Left renal cortex interstitium (tissue), 4 donors: ENCODE results near the gene CAMTA1. TPM values are rescaled to one million over a fixed set of nuclear protein-coding genes. Genes with fewer than 3 reads are reported as not detected.

Experiments
- DNase-seq, 4 donors: peaks; one replicate each; pipeline ENCODE4 v3.0.0-alpha.2; 2013; ENCODE audit warnings: low read depth in 4 of 4, low spot score in 2 of 4, missing footprints in 1 of 4
- polyA plus RNA-seq, 4 donors: library from polyadenylated mRNA; unstranded; fragments of 120-200 nt; gene quantifications; one replicate each; pipeline ENCODE4 v1.2.1, GENCODE V29; 2013; ENCODE audit not compliant: insufficient read length in 4 of 4

CAMTA1 gene
- polyA plus RNA-seq, 4 donors: 76.8 to 91.3 (median 85.3) TPM

DNA sequence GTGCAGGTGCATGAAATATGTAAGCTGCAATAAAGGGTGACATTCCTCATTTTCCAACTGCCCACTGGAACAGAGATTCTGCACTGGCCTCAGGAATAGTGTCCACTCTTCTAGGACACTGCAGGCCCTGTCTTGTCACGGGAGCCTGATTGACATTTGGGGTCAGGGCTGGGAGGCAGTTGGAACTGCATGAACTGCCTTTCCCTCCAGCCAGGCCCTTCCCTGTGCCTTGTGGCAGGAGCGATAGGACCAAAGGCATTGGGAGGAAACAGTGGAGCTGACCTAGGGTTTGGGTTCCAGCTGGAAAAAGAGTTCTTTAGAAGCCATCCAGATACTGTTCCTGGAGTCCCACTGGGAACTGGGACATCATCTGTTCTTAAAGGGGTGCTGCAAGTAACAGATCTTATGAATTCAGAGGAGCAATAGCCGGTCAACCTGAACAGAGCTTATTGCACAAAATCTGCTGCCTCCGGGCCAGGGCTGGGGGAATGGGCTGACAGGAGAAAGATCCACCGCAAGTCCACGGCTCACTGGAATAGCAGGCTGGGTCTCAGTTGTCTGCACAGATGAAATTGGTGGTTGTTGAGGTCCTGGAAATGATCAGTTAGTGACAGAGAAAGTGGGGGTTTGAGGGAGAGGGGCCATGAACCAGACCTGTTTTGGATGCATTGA, 451.7 kb downstream of the CAMTA1 start:
- DNase-seq: no peak

DNA sequence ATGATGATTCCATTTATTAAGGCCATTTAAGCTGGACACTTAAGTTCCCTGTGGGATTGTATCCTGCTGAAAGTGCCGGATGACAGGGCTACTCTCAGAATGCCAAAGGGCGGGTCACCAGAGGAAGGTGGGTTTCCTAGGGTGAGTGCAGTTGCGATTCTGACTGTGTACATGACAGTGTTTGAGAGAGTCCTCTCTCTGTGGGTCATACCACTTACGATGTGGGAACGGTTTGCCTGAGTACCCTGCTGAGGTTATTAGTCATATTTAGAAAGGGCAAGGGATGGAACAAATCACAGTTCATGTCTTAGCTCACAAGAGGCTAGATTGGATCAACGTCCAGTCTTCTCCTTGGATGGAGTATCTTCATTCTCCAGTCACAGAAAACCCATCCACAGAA, 461.9 kb downstream of the CAMTA1 start:
- no peak for DNase-seq

DNA sequence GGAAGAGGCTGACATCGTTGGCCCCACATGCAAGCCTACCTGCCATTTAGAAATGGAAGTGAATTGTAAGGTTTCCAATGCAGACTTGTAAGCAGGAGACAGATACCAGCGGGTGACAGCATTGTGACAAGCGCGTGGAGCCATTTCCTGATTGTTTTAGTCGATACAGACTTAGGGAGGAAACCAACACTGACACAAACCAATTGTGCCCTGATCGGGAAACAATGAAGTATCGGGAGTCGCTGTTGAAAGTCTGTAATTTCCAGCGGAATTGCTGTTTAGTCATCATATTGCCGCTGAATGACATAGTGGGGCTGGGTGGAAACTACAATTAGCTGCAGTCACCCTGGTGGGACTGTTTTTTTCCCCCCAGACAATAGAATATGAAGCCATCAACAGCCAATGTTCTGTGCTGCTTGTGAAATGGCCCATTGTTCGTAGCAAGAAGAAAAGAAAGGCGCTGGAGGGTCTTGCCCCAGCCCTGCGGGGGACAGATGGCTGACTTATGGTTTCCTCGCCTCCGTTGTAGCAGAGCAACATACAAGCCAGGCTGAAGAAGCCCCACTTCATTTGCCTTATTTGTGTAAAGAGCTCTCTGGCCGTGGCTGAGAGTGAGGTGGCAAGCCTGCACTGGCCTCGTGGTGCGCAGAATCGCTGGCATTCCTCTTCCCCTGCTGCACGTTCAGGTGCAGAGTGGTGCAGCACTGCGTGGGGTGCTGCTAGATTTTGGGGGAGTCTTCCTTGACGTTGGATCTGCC, 462.7 kb downstream of the CAMTA1 start:
- DNase-seq: no peak

DNA sequence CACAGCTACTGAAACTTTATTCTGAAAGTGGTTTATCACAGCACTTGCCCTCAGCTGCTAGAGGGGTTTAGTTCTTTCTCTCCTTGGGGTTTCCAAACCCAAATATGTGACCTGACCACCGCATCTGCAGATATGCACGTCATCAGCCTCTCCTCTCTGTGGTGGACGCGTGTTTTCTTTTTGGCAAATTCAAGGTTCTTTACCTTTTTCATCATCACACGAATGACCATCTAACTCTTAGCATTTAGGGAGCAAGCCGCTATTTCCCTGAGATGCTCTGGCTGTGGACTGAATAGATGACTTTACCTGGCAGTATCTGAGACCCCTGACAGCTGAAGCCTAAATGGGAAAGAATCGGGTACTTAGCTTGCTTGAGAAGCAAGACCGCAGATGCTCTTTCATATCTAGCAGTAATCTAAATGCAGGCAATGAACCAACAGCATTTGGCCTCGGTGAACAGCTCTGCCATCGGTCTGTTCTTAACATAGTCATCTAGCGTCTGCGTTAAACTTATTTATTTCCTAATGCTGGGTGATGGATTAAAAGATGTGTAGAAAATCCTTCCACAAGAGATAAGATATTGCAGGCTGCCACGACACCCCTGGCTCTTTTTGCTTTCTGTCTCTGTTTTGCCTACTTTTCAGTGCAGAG, 463.4 kb downstream of the CAMTA1 start:
- no peak for DNase-seq

GRCh38 chr1:7249516-7249915, 464.3 kb downstream of the CAMTA1 start:
- no peak for DNase-seq

DNA sequence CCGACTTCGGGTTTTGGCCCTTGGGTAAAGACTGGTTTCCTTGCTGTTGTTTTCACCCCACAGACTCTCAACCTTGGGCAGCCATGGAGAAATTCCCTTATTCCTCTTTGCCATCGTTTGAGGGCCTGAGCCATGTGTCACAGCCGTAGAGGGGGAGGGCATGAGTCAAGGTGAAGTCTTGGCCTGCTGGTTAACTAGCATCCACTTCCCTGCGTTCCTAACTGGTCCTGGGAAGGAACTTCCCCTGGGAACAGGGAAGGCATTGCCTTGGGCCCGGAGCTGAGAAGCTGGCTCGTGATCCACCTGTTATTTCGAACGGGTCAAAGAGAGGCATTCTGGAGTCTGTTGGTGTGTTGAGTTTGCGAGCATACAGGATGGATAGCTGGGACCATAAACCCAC, 464.9 kb downstream of the CAMTA1 start:
- no peak for DNase-seq

- no peak for DNase-seq
Observed at GRCh38 chr1:7250597-7251453, 465.6 kb downstream of the CAMTA1 start.

GRCh38 chr1:7251454-7251800, 466.2 kb downstream of the CAMTA1 start:
- no peak for DNase-seq

GRCh38 chr1:7252411-7253117, 467.3 kb downstream of the CAMTA1 start:
- DNase-seq: no peak

- DNase-seq: no peak
Observed at GRCh38 chr1:7253118-7253480, 467.8 kb downstream of the CAMTA1 start.

DNA sequence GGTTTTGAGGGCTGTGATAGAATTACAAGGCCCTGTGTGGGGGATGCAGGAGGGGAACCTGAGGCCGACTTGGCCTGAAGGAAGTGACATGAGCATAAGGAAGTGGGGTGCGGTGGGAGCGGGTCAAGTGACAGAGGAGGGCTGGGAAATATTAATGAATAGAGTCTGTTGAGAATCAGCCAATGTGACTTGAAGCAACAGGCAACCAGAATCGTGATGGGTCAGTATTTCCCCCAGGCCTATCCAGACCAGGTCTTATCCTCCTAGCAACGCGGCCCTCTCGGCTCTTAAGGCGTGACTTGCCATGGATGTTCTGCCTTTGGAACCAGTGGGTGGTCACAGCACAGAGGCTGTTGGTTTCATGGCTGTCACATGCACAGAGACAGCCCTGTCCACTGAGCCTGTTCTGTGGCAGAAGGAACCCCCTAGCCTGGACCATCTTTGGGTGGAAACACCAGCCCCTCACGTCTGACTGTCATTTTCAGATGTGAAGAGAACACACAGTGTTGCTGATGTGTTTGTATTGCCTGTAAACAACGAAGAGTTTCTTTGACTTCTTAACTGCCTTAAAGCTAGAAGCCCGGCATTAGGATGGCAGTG, 468.8 kb downstream of the CAMTA1 start:
- DNase-seq: no peak

DNA sequence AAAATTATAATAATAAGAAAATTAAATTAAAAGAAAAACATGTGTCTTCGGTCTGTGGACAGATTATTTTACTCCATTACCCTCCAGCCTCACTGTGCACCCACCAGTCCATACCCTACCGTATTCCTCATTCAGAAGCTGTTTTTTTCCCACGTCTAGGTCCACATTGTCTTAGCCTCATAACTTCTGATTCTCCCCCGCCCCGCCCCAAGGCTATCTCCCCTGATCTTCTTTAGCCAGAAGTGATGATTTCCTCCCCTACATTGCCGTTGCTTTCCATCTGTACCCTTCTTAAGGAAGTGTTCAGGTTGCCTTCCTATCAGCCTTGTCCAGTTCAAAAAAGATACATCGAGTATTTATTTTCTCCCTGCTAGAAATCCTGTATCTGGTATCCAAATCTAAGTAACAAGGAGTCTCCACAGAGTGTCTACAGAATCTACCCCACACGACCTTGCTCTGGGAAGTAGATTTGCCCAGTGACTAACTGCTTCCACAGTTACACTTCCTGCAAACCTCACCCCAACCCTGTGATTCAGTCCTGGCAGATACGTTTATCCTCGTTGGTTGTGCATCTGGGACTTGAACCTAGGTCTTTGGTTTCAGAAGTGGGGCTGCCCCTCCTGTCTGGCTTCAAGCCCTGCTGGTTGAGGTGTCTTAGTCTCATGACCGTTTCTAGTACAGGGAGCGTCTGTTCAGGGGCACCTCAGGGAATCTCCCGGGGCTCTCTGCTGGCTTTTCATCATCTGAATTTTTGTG, 470.2 kb downstream of the CAMTA1 start:
- no peak for DNase-seq

DNA sequence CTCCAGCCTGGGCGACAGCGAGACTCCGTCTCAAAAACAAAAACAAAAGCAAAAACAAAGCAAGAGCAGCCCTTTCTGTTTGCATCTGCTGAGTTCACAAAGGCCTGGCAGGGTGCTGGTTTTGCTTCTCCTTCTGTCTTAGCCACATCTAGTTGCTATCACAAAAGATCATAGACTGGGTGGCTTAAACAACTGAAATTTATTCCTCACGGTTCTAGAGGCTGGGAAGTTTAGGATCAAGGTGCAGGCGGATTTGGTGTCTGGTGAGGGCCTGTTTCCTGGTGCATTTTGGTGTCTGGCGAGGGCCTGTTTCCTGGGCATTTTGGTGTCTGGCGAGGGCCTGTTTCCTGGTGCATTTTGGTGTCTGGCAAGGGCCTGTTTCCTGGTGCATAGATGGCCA, 471.3 kb downstream of the CAMTA1 start:
- no peak for DNase-seq

DNA sequence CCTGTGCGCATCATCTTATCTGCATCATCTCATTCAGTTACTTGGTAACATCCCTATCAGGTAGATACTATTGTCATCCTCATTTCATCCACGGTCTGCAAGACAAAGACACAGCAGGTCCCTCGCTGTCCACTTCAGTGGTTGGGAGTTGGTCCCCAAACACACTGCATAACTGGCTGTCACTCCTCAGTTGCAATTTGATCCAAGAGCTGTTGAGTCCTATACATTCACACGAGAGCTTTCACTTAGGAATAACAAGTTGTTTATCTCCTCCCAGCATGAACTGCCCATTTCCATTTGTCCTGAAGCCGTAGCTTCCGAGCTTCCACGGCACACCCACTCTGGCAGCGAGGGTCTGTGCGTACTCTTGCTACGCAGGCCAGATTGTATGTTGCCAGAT, 472.0 kb downstream of the CAMTA1 start:
- no peak for DNase-seq

DNA sequence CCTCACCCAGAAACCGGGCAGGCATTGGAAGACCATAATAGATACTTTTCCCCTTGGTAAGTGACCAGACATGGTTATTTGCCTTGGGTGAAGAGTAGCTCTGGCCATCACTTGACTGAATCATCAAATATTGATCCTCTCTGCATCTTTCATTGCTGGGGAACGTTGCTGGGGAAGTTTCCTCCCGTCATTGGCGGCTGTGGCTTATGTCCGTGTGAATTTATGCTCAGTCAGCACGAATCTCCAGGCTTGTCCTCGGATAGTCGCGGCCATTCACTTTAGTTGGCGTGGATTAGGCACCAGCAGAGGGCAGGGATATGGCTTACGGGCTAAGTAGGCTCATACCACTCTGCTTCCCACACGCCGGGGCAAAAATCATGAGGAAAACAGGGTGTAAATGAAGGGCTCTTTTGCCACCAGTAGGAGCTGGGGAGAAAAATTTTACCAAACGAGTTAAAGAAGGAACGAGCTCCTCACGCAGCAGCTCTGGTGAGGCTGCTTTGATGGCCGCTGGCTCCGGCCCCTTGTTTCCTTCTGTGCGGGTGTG, 473.4 kb downstream of the CAMTA1 start:
- DNase-seq: no peak

GRCh38 chr1:7259955-7260354, 474.7 kb downstream of the CAMTA1 start:
- DNase-seq: no peak

GRCh38 chr1:7261490-7261889, 476.2 kb downstream of the CAMTA1 start:
- no peak for DNase-seq

GRCh38 chr1:7262611-7263010, 477.4 kb downstream of the CAMTA1 start:
- no peak for DNase-seq
